Neural cell (in vitro differentiated cells): ENCODE data around the gene GRAMD4. TPM values are rescaled to one million over a fixed set of nuclear protein-coding genes. Genes with fewer than 3 reads are reported as not detected.

ENCODE experiments used
- H2AFZ ChIP-seq: fragments of 200-600, 300-800 bp; sonication (generic), shearing (Covaris generic); 2 replicates; pipeline ENCODE4 v1.6.0; 2014; ENCODE audit warnings: low read depth, mild to moderate bottlenecking, antibody characterized with exemption, low read length, moderate library complexity
- H3F3A ChIP-seq: fragments of 200-600 bp; shearing (Covaris generic); 2 replicates; pipeline ENCODE4 v1.6.1; 2016; ENCODE audit warnings: mild to moderate bottlenecking, moderate library complexity, mixed read lengths, antibody characterized with exemption, low read length; ENCODE audit not compliant: insufficient read depth, poor library complexity, severe bottlenecking
- H3K27ac ChIP-seq: fragments of 200-600, 300-800 bp; sonication (generic), shearing (Covaris generic); 2 replicates; pipeline ENCODE4 v1.5.1; 2014; ENCODE audit warnings: mild to moderate bottlenecking, low read length, moderate library complexity
- H3K27me3 ChIP-seq: fragments of 300-800, 200-600 bp; sonication (generic), shearing (Covaris generic); 2 replicates; pipeline ENCODE4 v1.6.0; 2014; ENCODE audit warnings: mild to moderate bottlenecking, low read depth, low read length, moderate library complexity; ENCODE audit not compliant: insufficient read depth
- H3K36me3 ChIP-seq: fragments of 300-800, 200-600 bp; sonication (generic), shearing (Covaris generic); 2 replicates; pipeline ENCODE4 v1.5.1; 2014; ENCODE audit warnings: mild to moderate bottlenecking, antibody characterized with exemption, low read length, moderate library complexity; ENCODE audit not compliant: insufficient read depth
- H3K4me2 ChIP-seq: fragments of 300-800, 200-600 bp; sonication (generic), shearing (Covaris generic); 2 replicates; pipeline ENCODE4 v1.6.0; 2014; ENCODE audit warnings: mild to moderate bottlenecking, low read length
- H3K4me3 ChIP-seq: fragments of 300-800, 200-600 bp; sonication (generic), shearing (Covaris generic); 2 replicates; pipeline ENCODE4 v1.5.1; 2014; ENCODE audit warnings: mild to moderate bottlenecking, low read length, moderate library complexity
- H3K79me2 ChIP-seq: fragments of 200-600 bp; shearing (Covaris generic); replicated peaks from 2 replicates; pipeline ENCODE4 v1.6.0; 2014; ENCODE audit warnings: mild to moderate bottlenecking, low read length, moderate library complexity; ENCODE audit not compliant: insufficient read depth
- H3K9ac ChIP-seq: fragments of 300-800, 200-600 bp; sonication (generic), shearing (Covaris generic); 2 replicates; pipeline ENCODE4 v1.6.1; 2016; ENCODE audit warnings: mild to moderate bottlenecking, low read length, mixed read lengths
- H3K9me2 ChIP-seq: fragments of 200-600 bp; shearing (Covaris generic); 2 replicates; pipeline ENCODE4 v1.6.1; 2016; ENCODE audit warnings: mild to moderate bottlenecking, low read length, mixed read lengths; ENCODE audit not compliant: insufficient read depth
- H3K9me3 ChIP-seq: fragments of 200-600, 300-800 bp; sonication (generic), shearing (Covaris generic); 2 replicates; pipeline ENCODE4 v1.6.1; 2016; ENCODE audit warnings: mild to moderate bottlenecking, mixed run types, low read length, moderate library complexity, mixed read lengths
- H4K20me1 ChIP-seq: fragments of 200-600 bp; shearing (Covaris generic); 2 replicates; pipeline ENCODE4 v1.6.1; 2016; ENCODE audit warnings: mild to moderate bottlenecking, mixed run types; ENCODE audit not compliant: insufficient read depth
- CTCF ChIP-seq: fragments of 450-650 bp; IDR thresholded peaks from 2 replicates; pipeline ENCODE4 v1.5.1; 2014; ENCODE audit warnings: antibody characterized with exemption, mild to moderate bottlenecking, moderate library complexity; ENCODE audit not compliant: poor library complexity, severe bottlenecking
- EP300 ChIP-seq: fragments of 450-650 bp; conservative IDR thresholded peaks from 2 replicates; pipeline ENCODE4 v1.6.1; 2014; ENCODE audit warnings: antibody characterized with exemption, mild to moderate bottlenecking, moderate library complexity; ENCODE audit not compliant: poor library complexity, severe bottlenecking
- EZH2 ChIP-seq: fragments of 200-600, 300-800 bp; shearing (Covaris generic), sonication (generic); IDR thresholded peaks from 2 replicates; pipeline ENCODE4 v1.6.1; 2014; ENCODE audit warnings: antibody characterized with exemption, low read length, borderline replicate concordance, mild to moderate bottlenecking; ENCODE audit not compliant: insufficient read depth, poor library complexity, severe bottlenecking
- MXI1 ChIP-seq: fragments of 450-650 bp; conservative IDR thresholded peaks from 2 replicates; pipeline ENCODE4 v1.6.1; 2014; ENCODE audit warnings: antibody characterized with exemption, mild to moderate bottlenecking; ENCODE audit not compliant: poor library complexity, severe bottlenecking
- POLR2AphosphoS5 ChIP-seq: IDR thresholded peaks from 2 replicates; pipeline ENCODE4 v1.6.1; 2012
- RAD21 ChIP-seq: fragments of 450-650 bp; conservative IDR thresholded peaks from 2 replicates; pipeline ENCODE4 v1.6.1; 2014; ENCODE audit warnings: antibody characterized with exemption, mild to moderate bottlenecking, moderate library complexity
- REST ChIP-seq: IDR thresholded peaks from 2 replicates; pipeline ENCODE4 v1.6.1; 2012; ENCODE audit warnings: borderline replicate concordance
- SMC3 ChIP-seq: fragments of 450-650 bp; conservative IDR thresholded peaks from 2 replicates; pipeline ENCODE4 v1.6.1; 2014; ENCODE audit warnings: antibody characterized with exemption, mild to moderate bottlenecking, moderate library complexity; ENCODE audit not compliant: poor library complexity
- TAF1 ChIP-seq: IDR thresholded peaks from 2 replicates; pipeline ENCODE4 v1.6.1; 2012; ENCODE audit warnings: low read depth
- polyA plus RNA-seq: library from polyadenylated mRNA; depleted of rRNA; stranded (reverse); fragments of >200 nt; gene quantifications from 2 replicates; pipeline ENCODE4 v1.2.3, GENCODE V29; 2014

The GRAMD4 gene
- polyA plus RNA-seq, 1 donor from 2014 or later = 35.6 TPM

GRCh38 chr22:46617986-46618647 is 2.1 kb upstream of the GRAMD4 start:
- Histone ChIP-seq H3K4me2 (no peak overlapping the region), H3K27ac (no peak overlapping the region), H4K20me1 (no peaks in the 10 kb centered on the region)

GRCh38 chr22:46618667-46619066 is 1.5 kb upstream of the GRAMD4 start:
- Histone ChIP-seq H3F3A (no peaks in the 10 kb centered on the region), H3K9me2 (no peaks in the 10 kb centered on the region), H3K9ac (no peak overlapping the region)
- no peak for TF ChIP-seq REST
- no peak for TF ChIP-seq POLR2AphosphoS5
- no peak for TF ChIP-seq TAF1
- TF ChIP-seq EP300 = no peak
- TF ChIP-seq EZH2 = no peak
- TF ChIP-seq RAD21 = no peak
- TF ChIP-seq MXI1 = no peak
- no peak for TF ChIP-seq SMC3

More at GRCh38 chr22:46617986-46618647, 2.1 kb upstream of the GRAMD4 start:
- Histone ChIP-seq H3K4me3 (no peak overlapping the region), H3K79me2 (peaks cover 5% of the 10 kb centered on the region), H3K9me3 (no peaks in the 10 kb centered on the region), H3K27me3 (no peaks in the 10 kb centered on the region), H3K9me2 (no peaks in the 10 kb centered on the region), H3K9ac (no peak overlapping the region), H3F3A (no peaks in the 10 kb centered on the region), H3K36me3 (no peaks in the 10 kb centered on the region), H2AFZ (no peak overlapping the region)
- no peak for TF ChIP-seq RAD21
- no peak for TF ChIP-seq EZH2
- no peak for TF ChIP-seq CTCF
- no peak for TF ChIP-seq TAF1
- TF ChIP-seq MXI1 = no peak
- no peak for TF ChIP-seq REST
- TF ChIP-seq EP300 = no peak
- no peak for TF ChIP-seq SMC3
- TF ChIP-seq POLR2AphosphoS5 = no peak

More at GRCh38 chr22:46618667-46619066, 1.5 kb upstream of the GRAMD4 start:
- no peaks in the 10 kb centered on the region for H3K36me3 ChIP-seq
- H3K4me3 ChIP-seq = no peak overlapping the region
- no peak overlapping the region for H3K4me2 ChIP-seq
- H3K27ac ChIP-seq = no peak overlapping the region
- H2AFZ ChIP-seq = no peak overlapping the region
- no peaks in the 10 kb centered on the region for H3K9me3 ChIP-seq
- no peaks in the 10 kb centered on the region for H4K20me1 ChIP-seq
- H3K79me2 ChIP-seq = peaks cover 5% of the 10 kb centered on the region
- no peaks in the 10 kb centered on the region for H3K27me3 ChIP-seq
